ENCODE results near the gene PROX1.

Gene PROX1

GRCh38 chr1:214008791-214009422 is 21.1 kb downstream of the PROX1 start:
- Mint-ChIP-seq H3K4me1 (peaks cover 68% of the 10 kb centered on the region), H3K27ac (peak overlapping the region; percentile 49), H3K36me3 (ENCODE audit: low read depth) (peaks cover 82% of the 10 kb centered on the region), H3K9me3 (peaks cover 12% of the 10 kb centered on the region), H3K27me3 (ENCODE audit: low read depth, poor library complexity) (no peaks in the 10 kb centered on the region), H3K4me3 (peak overlapping the region; percentile 34)
- no peak for TF ChIP-seq CTCF (IDR thresholded peaks at IDR 0.05)
- peak; percentile 16 for DNase-seq

DNA sequence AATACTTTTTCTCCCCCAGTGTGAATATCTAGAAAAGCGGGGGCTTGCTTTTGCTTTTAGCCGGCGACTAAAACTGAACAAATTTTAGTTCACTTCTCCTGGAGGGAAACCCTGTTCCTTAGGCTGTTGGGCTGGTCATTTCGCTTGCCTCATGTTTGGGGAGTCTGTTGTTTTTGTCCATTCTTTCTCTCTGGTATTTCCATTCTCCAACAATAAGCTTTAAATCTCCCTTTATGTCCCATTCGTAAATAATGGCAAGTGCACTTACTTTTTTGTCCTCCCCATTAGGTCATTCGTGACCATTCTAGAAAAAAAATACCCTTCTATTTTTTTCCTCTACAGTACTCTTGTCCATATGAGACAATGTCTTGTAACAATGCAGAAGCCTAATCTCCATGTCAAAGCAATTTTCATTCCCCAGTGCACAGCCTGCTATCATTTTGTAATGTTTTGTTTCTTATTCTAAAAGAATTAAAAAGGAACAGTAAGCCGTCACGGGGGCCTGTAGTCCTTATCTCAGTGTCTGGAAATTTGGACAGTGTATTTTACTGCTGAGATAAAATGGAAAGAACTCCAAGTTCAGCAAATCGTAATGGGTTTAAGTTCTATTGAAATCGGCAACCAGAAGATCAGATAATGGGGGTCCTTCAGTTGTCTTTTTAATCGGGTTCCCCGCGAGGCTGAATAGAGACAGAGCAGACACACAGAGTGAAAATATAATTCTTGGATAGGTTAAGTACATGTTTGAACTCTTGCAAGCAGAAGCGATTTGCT is 21.8 kb downstream of the PROX1 start:
- H3K27ac Mint-ChIP-seq = peak overlapping the region; percentile 49
- H3K36me3 Mint-ChIP-seq (ENCODE audit: low read depth) = peaks cover 84% of the 10 kb centered on the region
- peaks cover 68% of the 10 kb centered on the region for H3K4me1 Mint-ChIP-seq
- H3K9me3 Mint-ChIP-seq = peaks cover 12% of the 10 kb centered on the region
- H3K4me3 Mint-ChIP-seq = peak overlapping the region; percentile 34
- H3K27me3 Mint-ChIP-seq (ENCODE audit: low read depth, poor library complexity) = no peaks in the 10 kb centered on the region
- no peak for TF ChIP-seq CTCF (IDR thresholded peaks at IDR 0.05)
- DNase-seq = no peak

- no peak for DNase-seq
- Mint-ChIP-seq H3K4me1 (peaks cover 68% of the 10 kb centered on the region), H3K4me3 (peak overlapping the region; percentile 3), H3K36me3 (ENCODE audit: low read depth) (peaks cover 84% of the 10 kb centered on the region), H3K9me3 (peaks cover 11% of the 10 kb centered on the region), H3K27me3 (ENCODE audit: low read depth, poor library complexity) (no peaks in the 10 kb centered on the region), H3K27ac (peak overlapping the region; percentile 7)
- no peak for TF ChIP-seq CTCF (IDR thresholded peaks at IDR 0.05)
These were observed 22.4 kb downstream of the PROX1 start for GRCh38 chr1:214010197-214010573.

- H3K36me3 Mint-ChIP-seq (ENCODE audit: low read depth) = peaks cover 83% of the 10 kb centered on the region
- H3K27me3 Mint-ChIP-seq (ENCODE audit: low read depth, poor library complexity) = no peaks in the 10 kb centered on the region
- no peak for DNase-seq
- no peak overlapping the region for H3K27ac Mint-ChIP-seq
- peaks cover 68% of the 10 kb centered on the region for H3K4me1 Mint-ChIP-seq
- no peak overlapping the region for H3K4me3 Mint-ChIP-seq
- no peak for TF ChIP-seq CTCF (IDR thresholded peaks at IDR 0.05)
- peaks cover 5% of the 10 kb centered on the region for H3K9me3 Mint-ChIP-seq
These were observed 22.9 kb downstream of the PROX1 start for GRCh38 chr1:214010717-214011116.

DNA sequence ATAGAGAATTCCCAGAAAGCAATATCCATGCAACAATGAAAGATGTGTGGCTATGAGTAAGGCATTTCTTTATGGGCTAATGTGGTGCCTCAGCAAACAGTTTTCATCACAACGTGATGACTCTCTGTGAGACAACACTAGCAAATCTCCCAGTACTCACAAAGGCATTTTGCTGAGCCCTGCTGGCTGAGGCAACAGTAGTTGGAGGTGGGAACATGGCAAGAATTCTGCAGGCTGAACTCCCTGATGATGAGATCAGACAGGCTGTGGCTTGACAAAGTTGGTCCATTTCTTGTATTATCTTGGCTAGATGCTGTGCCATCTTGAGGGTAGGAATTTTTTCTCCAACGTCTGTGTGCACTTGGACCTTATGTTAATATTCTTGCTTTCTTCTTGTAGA is 24.6 kb downstream of the PROX1 start:
- Mint-ChIP-seq H3K27me3 (ENCODE audit: low read depth, poor library complexity) (no peaks in the 10 kb centered on the region), H3K36me3 (ENCODE audit: low read depth) (peaks cover 73% of the 10 kb centered on the region)

More for the DNA sequence above, 24.6 kb downstream of the PROX1 start:
- Mint-ChIP-seq H3K27ac (no peak overlapping the region), H3K9me3 (no peaks in the 10 kb centered on the region), H3K4me1 (peaks cover 73% of the 10 kb centered on the region), H3K4me3 (no peak overlapping the region)
- no peak for TF ChIP-seq CTCF (IDR thresholded peaks at IDR 0.05)
- DNase-seq = no peak

All from nephron progenitor cell (in vitro differentiated cells).